Measurements from ENCODE around the gene PLCB1. TPM values are rescaled to one million over a fixed set of nuclear protein-coding genes. Genes with fewer than 3 reads are reported as not detected.

Gene PLCB1
- total RNA-seq, 1 experiment from 2014 or later: 2.9 TPM

DNA sequence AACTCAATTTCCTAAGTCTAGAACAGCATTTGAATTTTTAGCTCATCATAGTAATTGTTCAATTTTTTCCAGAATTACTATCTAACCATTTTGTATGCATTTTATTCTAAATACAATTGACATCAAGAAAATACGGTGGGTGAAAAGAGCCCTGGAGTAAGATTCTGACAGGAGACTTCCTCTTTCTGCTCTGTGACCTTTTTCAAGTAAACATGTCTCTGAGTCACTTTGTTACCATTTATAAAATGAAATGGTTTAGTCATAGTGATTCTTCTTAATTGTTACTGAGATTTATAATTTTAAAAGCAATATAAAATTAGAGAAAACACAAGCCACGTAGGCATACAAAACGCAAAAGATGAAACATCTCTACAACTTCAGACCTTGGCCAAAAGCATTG lies 80.2 kb downstream of the PLCB1 start:
- DNase-seq (ENCODE audit: low read depth): no peak

DNA sequence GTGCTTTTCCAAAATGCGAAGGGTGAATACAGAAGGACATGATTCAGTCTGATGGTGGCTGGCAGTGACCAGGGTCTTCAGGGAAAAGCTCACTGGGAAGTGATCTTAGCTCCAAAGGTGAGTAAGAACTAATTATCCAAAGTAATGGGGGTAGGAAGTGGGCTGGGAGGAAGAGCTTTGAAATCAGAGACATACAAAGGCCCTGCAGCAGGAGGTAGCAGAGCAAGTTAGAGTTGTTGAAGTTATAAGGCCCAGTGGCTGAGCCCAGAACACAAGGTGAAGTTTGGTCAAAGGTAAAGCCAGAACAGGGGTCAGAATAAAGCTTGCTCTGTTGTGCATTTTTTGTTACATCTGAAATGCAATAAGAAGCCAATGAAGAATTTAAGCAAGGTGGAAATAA lies 81.2 kb downstream of the PLCB1 start:
- no peak for DNase-seq (ENCODE audit: low read depth)

DNA sequence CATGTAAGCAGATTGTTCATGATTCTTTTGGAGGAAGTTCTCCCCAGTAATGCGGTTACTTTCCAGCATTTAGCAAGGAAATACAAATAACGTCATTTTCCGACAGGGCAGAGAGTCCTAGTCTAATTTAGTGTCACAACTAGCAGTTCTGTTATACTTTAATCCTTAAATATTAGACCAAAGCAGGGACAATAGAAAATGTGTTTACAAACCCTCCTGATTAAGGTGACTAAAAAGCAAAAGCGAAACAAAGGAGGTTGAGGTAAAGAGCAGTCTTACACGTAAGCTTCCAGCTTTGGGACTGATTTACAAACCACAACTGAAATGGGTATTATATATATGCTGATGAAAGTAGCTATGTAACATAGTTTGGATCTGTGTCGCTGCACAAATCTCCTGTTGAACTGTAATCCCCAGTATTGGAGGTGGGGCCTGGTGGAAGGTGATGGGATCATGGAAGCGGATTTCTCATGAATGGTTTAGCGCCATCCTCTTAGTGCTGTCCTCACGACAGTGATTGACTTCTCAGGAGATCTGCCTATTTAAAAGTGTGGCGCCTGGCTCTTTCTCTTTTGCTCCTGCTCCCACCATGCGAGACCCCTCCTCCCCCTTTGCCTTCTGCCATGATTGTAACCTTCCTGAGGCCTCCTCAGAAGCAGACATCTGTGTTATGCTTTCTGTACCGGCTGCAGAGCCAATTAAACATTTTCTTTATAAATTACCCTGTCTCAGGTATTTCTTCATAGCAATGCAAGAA lies 81.9 kb downstream of the PLCB1 start:
- no peak for DNase-seq (ENCODE audit: low read depth)

DNA sequence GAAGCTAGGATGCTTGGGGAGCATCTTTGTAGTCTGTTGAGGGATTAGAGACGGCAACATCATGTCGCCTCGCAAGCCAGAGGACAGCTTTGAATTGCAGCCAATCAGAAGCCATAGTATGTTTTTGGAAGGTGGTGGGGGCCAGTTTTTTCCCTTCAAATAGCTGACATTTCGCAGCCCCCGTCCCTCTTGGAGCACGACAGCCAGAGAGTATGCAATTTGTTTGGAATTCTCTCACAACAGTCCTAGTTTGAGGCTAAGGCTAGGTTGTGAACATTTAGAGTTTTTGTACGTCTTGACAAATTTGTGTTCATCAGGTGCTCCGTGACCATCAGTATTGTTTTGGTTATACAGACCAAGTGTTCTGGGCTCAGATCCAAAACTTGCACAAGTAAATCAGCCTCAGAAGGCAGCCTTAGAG lies 83.3 kb downstream of the PLCB1 start:
- no peak for DNase-seq (ENCODE audit: low read depth)

DNA sequence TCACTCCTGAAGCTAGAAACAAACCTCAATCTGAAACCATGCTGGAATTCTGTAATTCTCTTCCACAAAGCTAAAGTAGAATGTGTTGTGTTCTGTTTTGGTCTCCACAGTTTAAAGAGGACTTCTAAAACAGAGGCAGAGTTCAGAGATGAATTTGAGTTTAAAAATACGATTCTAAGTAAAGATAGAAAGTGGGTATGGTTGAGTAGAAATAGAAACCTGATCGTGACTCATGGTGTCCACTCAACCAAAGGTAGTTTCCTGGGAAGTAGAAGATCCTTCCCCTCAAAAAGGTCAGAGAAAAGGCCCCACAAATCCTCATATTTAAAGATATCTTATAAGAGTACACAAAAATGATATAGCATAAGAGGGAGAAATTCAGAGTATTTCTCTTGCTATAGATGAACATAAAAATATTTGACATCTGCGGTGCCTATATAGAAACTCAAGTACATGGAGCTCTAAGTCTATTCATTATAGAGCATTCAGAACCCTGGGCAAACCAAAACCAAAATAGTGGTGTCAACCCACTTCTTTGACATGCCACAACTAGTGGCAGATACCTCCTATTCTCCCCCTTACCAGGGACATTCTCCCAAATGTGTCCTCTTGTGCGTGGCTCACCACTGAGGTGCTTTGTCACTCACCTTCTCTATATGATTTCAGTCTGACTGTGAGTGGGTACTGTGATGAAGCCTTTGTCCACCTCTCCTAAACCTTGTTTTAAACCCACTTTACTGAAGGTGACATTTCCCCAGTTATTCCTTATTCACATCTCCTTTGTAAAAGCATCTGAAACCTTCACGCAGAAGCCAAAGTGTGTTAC lies 84.5 kb downstream of the PLCB1 start:
- DNase-seq (ENCODE audit: low read depth): no peak

DNA sequence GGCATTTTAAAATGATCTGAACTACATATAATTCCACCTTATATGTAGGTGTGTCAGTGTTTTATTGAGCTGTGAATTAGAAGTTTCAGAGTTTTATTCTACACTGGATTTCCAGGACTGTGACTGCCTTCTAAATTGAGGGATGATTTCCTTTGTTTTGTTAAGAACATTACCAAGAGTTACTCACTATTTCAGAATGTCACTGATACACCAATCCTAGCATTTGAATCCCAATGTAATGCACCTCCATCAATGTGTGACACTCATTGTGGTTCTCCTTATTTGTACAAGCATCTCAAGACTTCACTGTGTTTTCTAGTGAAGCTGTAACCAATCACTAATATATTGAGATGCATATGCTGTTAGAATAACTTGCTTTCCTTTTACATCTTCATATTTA lies 86.8 kb downstream of the PLCB1 start:
- peak; percentile 13 for DNase-seq (ENCODE audit: low read depth)

DNA sequence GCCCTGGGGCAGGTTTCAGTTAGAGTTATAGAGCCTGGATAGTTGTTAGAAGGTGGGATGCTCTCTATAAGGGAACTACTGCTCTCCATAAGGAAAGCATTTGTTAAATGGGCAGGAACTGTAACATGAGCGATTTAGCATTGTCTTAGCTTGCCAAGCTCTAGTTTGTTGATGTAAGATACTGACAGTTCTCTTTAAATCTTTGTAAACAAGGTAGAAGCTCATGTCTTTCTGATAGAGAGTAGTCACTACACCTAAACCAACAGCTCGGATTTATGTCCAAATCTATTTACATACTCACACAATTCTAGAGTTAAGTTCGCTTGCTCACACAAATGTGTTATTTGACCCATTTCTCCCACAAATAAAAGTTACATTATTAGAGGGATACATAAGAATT lies 87.3 kb downstream of the PLCB1 start:
- no peak for DNase-seq (ENCODE audit: low read depth)

DNA sequence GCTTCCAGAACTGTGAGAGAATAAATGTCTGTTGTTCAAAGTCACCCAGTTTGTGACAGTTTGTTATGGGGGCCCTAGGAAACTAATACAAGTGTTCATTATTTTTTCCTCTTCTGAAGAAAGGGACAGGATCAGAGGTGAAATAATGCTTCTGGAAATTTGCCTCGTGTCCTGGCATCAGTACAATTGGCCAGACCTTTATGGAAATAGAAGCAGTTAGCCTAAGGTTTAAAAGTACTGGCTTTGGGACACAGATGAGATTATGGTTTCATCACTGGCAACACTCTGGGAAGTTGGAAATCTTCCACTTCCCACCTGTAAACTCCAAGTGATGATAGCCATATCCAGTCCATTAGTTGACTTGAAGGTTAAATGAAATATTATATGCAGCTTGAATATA lies 88.7 kb downstream of the PLCB1 start:
- no peak for DNase-seq (ENCODE audit: low read depth)

DNA sequence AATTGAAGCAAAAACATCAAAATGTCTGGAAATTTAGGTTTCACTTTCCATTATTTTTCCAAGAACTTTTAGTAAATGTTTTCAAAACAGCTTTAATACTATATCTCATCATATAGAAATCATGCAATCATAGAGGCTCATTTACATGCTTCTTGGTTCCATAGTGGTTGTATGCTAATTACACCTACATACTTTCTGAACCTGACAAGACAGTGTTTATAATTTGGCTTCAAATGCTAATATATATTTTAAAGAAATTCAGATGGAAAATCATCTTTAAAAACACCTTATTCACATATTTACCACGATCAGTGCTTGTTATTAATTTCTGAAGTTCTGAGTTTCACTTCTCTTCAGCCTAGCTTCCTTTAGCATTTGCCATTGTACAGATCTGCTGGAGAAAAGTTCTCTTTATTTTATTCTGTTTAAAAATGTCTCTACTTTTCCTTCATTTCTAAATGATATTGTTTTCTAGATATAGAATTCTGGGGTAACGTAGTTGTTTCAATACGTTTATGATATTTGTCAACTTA lies 89.9 kb downstream of the PLCB1 start:
- no peak for DNase-seq (ENCODE audit: low read depth)

DNA sequence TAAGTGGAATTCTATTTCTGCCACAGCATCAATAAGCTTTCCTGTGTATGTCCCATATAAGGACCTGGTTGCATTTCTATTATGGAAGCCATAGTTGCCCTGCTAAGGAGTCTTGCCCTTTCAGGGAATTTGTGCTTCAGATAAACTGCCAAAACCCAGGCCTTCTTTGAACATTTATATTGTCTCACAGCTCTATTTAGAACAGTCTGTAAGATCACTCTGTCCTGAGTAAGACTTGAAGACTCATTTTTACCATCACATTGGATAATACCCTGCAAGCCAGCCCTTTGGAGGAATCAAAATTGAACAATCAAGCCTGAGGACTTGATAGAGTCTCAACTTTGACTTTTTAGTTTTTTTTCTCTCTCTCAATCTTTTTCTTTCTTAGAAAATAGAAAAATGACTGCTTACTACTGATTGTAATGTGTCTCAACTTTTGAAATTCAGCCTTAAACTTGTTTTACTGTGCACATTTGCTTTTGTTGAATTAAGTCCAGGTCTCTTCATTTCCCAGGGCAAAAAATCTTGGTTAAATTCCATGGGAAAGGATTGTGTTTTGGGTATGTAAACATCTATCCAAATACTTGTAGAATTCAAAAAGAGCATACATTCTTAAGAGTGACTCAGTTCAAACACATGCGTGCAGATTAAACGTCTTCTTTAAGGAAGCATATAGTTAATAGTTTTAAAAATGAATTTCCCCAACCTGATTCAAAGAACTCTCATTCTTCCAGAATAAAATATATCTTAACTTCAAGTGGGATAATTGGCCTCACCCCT lies 91.2 kb downstream of the PLCB1 start:
- no peak for DNase-seq (ENCODE audit: low read depth)

DNA sequence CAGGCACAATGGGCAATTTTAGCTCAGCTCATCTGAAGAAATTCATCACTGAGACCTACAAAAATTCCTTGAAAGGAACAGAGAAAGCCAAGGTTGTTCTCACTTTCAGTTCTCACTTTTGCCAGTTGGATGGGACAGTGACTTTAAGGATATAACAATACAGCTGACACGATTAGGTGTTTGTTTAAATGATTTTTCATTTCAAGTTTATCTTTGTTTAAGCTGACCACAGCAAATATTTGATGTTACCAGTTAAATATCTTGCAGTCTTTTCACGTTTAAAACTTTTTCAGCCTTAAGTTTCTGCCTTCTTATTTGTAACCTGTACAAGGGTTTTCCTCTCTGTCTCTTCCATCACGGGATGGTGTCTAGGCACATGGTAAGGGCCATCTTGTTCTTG lies 93.6 kb downstream of the PLCB1 start:
- no peak for DNase-seq (ENCODE audit: low read depth)

DNA sequence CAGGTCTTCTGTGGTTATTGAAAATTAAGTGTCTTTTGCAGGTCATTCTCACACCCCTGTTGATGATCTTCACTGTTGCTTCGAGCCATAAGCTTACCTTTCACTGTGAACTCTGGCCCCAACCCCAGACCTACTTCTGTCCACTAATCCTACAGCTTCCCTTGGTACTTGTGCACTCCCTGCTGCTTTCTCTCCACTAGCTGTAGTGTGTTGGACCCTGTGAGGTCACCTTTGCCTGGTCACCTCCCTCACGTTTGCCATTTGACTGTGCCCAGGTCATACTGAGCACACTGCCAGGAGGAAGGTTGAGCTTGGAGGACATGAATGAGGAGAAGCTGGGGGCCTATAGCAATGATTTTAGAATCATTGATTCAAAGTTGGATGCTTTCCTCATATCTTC lies 94.0 kb downstream of the PLCB1 start:
- no peak for DNase-seq (ENCODE audit: low read depth)

DNA sequence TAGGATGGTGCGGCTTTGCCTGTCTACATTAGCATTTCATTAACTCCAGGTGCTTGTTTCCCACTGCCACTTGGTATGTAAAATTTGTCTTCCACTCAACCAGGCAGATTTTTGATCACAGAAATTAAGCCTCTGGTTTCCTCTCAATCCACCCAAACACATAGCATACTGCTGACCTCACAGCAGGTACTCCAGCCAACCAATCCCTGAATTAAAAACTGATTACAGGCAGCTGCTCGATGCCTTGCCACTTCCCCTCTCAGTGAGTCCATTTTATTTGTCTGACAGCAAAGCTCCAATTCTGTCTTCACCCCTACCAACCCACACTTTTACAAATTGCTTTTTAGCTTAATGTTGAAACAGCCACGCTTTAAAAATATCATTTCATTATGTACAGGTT lies 95.2 kb downstream of the PLCB1 start:
- DNase-seq (ENCODE audit: low read depth): no peak

DNA sequence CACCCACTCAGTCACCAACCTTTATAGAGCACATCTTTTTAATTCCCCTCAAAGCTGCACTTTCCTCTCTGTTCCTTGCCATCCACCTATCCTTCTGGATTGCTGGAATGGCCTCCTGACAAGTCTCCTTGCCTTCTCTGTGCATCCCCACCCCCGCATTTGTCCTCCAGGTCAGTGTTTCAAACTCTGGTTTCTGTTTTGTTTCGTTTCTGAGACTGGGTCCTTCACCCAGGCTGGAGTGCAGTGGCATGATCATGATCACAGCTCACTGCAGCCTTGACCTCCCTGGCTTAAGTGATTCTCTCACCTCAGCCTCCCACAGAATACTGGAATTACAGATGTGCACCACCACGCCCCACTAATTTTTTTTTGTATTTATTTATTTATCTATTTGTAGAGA lies 96.2 kb downstream of the PLCB1 start:
- DNase-seq (ENCODE audit: low read depth): no peak

DNA sequence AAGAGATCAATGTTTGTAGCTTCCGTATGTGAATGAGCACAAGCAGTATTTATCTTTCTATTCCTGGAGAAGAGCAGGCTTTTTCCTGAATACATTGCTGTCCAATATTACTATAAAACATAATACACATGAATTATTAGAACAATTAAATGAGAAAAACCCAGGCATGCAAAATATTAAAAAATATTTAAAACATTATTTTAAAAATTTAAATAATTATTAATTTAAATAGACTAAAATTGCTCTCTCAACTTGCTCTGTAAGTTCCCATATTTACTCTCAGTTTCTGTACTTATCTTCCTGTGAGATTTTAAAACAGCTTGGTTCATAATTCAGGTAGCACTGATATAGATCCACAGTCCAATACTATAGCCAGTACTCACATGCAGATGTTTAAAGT lies 97.0 kb downstream of the PLCB1 start:
- DNase-seq (ENCODE audit: low read depth): no peak

DNA sequence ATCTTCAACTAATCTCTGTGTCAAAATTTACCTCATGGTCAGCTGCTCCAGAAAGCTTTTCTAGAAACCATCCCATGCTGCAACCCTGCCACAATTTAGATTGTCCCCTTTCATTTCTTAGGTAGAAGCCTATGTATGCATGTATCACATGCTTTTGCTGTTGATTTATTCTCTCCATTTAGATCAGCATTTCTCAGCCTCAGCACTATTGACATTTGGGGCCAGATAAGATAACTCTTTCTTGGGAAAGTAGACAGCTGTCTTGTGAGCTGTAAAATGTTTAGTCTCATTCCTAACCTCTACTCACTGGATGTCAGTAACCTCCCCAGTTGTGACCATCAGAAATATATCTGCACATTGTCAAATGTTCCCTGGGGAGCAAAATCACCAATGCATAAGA lies 99.0 kb downstream of the PLCB1 start:
- DNase-seq (ENCODE audit: low read depth): no peak

DNA sequence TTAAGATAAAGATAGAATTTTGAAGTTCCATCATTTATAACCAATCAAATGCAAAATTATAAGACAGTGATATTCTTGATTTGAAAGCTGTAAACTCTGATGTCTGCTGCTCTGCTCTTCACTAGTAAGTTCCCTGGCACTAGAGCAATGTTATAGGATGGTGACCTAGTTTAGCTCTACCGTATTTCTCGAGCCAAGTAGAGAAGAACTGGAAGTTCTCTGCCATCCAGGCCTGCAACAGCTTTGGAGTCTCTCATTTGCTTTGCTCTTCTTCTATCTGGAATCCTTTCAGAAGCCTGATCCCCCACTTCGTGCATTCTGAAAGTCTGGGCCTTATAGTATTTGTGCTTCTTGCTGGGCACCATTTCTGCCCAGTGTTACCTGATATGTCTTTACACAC lies 100.3 kb downstream of the PLCB1 start:
- DNase-seq (ENCODE audit: low read depth): no peak

DNA sequence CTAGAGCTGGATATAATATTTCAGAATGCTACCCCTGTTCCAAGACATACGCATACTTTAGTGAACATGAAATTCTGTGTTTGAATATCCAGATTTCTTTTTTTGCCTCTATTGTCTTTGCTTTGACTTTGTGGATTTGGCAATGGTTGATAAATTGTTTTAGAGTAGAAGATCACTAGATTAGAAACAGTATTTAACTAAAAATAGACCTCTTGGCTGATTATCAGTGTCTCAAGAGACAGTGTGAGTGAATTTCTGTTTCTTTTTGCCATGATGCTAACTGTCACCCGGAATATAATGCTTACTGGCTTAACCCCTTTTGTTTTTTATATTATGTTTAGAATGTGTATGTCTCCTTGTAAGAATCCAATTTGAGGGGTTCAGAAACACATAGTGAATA lies 102.5 kb downstream of the PLCB1 start:
- no peak for DNase-seq (ENCODE audit: low read depth)

DNA sequence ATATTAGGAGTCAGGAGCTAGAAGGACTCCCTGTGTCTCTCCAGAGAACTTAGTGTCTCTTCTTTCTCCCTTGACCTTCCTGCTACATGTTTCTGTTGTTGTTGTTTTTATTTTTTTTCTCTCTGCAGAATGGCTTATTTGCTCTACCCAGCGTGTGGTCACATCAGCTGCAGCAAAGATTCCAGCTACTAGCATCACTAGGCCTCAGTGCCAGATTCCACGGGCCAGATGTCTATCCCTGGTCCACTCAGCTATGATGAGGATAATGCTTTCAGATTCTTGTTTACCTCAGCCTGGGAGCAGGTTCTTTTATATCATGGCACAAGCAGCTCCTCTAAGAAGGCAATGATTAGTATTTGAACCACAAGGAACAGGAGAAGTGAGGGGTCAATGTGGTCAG lies 110.0 kb downstream of the PLCB1 start:
- DNase-seq (ENCODE audit: low read depth): no peak

DNA sequence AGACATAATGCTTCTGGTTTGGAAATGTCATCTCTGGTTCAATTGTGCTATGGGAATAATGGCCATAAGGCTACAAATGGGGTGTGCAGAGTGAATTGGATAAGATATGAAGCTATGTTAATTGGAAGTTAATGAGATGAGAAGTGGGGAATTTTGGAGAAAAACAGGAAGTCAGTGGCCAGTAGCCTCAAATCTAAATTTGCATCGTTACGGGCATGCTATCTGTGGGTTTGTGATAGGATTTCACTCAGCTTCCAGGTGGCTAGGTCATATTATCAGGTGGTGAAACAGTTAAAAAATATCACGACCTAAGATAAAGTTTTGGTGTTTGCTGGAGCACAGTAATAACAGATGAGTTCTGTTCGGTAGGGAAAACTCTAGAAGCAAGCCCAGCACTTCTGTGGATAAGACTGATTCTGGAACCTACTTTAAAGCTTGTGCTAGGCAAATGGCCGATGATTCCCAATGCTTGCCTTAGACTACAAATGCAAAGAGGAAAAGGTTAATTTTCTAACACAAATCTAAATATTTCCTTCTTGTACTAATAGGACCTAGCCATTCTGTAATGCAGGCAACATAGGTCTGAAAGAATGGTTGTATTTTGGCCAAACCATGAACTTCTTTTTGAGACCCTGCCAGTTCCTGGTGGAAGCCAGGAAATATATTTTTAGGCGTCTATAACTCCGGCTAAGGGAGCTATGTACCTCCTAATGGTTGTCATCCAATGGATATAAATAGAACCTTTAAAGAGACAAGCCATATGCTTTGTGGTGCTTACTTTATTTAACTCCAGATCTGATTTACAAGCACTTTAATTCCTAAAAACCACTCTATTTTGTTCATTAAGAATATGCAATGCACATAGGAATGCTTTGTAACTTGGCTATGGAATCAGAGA lies 111.0 kb downstream of the PLCB1 start:
- DNase-seq (ENCODE audit: low read depth): no peak

DNA sequence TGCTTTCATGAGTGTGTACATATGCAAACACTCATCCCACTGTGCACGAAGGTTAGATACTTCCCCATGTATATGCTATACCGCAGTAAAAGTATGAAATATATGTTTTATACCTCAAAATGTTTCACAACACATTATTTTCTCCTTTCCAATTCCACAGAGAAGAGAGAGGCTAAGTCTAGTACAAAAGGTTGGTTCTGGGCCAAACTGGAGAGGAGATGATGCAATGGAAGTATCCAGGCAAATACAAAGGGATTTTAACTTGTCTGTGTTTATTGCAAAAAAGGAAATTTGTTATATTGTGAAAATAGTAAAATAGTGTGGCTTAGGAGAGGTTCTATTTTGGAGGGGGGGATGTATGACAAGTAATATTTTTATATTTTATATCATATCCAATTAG lies 112.6 kb downstream of the PLCB1 start:
- DNase-seq (ENCODE audit: low read depth): no peak

All from Daoy (cell line).